Suprapubic skin (tissue), 3 donors: ENCODE results near the gene FAM118A.

Source experiments
- EP300 ChIP-seq: sonication (generic); formaldehyde crosslinking; IDR thresholded peaks from one replicate; pipeline ENCODE4 v1.6.1; 2017; ENCODE audit warnings: antibody characterized with exemption
- POLR2A ChIP-seq, 2 donors: fragments of 450-650 bp; IDR thresholded peaks; one replicate each; pipeline ENCODE4 v1.6.1; 2017; ENCODE audit warnings: antibody characterized with exemption in 2 of 2, mild to moderate bottlenecking in 2 of 2, moderate library complexity in 2 of 2
- TF ChIP-seq, protein P1 (sequence below), 2 donors: fragments of 200-600 bp in 1 of 2; fragments of 450-650 bp in 1 of 2; sonication (generic) in 1 of 2; IDR thresholded peaks; one replicate each; pipeline ENCODE4 v1.5.1; 2016 to 2019; ENCODE audit warnings: antibody characterized with exemption in 2 of 2, mild to moderate bottlenecking in 1 of 2, moderate library complexity in 1 of 2

DNA sequence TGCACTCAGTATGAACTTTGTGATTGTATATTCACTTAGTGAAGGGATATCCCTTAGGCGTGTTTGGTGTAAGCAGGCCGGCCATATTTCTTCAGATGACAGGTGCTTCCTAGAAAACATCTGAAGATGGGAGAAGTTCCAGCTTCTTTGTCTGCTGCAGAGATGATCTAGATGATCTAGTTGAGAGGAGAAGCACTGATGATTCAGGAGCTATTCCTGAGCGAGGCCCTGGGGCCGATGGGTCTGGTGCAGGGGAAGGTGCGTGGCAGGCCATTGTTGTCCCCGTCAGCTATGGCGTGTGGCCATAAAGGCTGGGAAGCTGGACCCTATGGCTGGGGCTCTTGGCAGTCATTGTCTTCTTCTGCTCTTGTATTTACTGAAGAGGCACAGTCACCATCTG, 14.0 kb downstream of the FAM118A start:
- TF ChIP-seq POLR2A (IDR thresholded peaks at IDR 0.05) (no peak), EP300 (no peak)
- TF ChIP-seq, protein P1, sequence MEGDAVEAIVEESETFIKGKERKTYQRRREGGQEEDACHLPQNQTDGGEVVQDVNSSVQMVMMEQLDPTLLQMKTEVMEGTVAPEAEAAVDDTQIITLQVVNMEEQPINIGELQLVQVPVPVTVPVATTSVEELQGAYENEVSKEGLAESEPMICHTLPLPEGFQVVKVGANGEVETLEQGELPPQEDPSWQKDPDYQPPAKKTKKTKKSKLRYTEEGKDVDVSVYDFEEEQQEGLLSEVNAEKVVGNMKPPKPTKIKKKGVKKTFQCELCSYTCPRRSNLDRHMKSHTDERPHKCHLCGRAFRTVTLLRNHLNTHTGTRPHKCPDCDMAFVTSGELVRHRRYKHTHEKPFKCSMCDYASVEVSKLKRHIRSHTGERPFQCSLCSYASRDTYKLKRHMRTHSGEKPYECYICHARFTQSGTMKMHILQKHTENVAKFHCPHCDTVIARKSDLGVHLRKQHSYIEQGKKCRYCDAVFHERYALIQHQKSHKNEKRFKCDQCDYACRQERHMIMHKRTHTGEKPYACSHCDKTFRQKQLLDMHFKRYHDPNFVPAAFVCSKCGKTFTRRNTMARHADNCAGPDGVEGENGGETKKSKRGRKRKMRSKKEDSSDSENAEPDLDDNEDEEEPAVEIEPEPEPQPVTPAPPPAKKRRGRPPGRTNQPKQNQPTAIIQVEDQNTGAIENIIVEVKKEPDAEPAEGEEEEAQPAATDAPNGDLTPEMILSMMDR (IDR thresholded peaks at IDR 0.05), result no peak
